ENCODE data around the gene OBP2A.

DNA sequence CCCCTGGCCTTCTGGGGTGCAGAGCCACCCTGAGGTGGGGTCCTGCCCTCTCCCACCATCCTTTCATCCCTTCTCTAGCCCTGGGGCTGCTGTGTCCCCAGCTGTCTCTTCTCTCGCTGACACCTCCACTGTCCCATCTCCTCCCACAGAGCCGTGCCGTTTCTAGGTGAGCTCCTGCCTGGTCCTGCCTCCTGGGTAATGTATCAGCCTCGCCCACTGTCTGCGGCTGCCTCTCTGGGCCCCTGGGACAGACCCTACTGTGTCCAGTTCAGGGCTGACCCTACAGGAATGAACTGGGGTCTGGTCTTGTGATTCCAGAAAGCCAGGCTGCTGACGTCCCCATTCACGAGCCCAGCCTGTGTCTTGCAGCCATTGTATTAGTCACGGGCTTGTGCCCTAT is 19.7 kb downstream of the OBP2A start:
- no peak for TF ChIP-seq NR2F1 (conservative IDR thresholded peaks at IDR 0.05)
- TF ChIP-seq SMAD5 (IDR thresholded peaks at IDR 0.05; ENCODE audit: low read depth) = no peak
- TF ChIP-seq POLR2A (IDR thresholded peaks at IDR 0.05; ENCODE audit: low read depth, low read length) = no peak

Measured in GM12878 (cell line).